ELF-1 (cell line): ENCODE data around the gene PHKB.
"Not testable (repeated sequence)": the region's sequence is repeated elsewhere in the genome, so short reads cannot be mapped to it uniquely, and the experiment has no call there.

ENCODE experiments used
- DNase-seq: peaks from one replicate; pipeline ENCODE4 v3.0.0-alpha.2; 2016; ENCODE audit warnings: low read depth, low spot score

Gene PHKB

GRCh38 chr16:47469227-47469626 is 8.1 kb downstream of the PHKB start:
- no peak for DNase-seq

GRCh38 chr16:47470211-47470610 is 9.1 kb downstream of the PHKB start:
- DNase-seq = peak; percentile 44

- DNase-seq = no peak
Observed at GRCh38 chr16:47470810-47471209, 9.7 kb downstream of the PHKB start.

GRCh38 chr16:47473004-47473403 is 11.9 kb downstream of the PHKB start:
- DNase-seq = not testable (repeated sequence)

- DNase-seq = no peak
Observed at GRCh38 chr16:47473792-47474191, 12.7 kb downstream of the PHKB start.

GRCh38 chr16:47475786-47476185 is 14.7 kb downstream of the PHKB start:
- no peak for DNase-seq

- DNase-seq = no peak
Observed at GRCh38 chr16:47476654-47477345, 15.7 kb downstream of the PHKB start.

- no peak for DNase-seq
Observed at GRCh38 chr16:47477679-47478078, 16.5 kb downstream of the PHKB start.

GRCh38 chr16:47480410-47480809 is 19.3 kb downstream of the PHKB start:
- no peak for DNase-seq

GRCh38 chr16:47481698-47482374 is 20.7 kb downstream of the PHKB start:
- DNase-seq = no peak

GRCh38 chr16:47483616-47484015 is 22.5 kb downstream of the PHKB start:
- no peak for DNase-seq

GRCh38 chr16:47486856-47487255 is 25.7 kb downstream of the PHKB start:
- DNase-seq = no peak

GRCh38 chr16:47488051-47488450 is 26.9 kb downstream of the PHKB start:
- no peak for DNase-seq

GRCh38 chr16:47490471-47490870 is 29.3 kb downstream of the PHKB start:
- no peak for DNase-seq

GRCh38 chr16:47492036-47492427 is 30.9 kb downstream of the PHKB start:
- no peak for DNase-seq

- peak; percentile 7 for DNase-seq
Observed at GRCh38 chr16:47492428-47493377, 31.6 kb downstream of the PHKB start.

- no peak for DNase-seq
Observed at GRCh38 chr16:47493381-47494337, 32.5 kb downstream of the PHKB start.

- DNase-seq = no peak
Observed at GRCh38 chr16:47499080-47499699, 38.1 kb downstream of the PHKB start.

- no peak for DNase-seq
Observed at GRCh38 chr16:47499700-47500264, 38.7 kb downstream of the PHKB start.

- no peak for DNase-seq
Observed at GRCh38 chr16:47503936-47504335, 42.8 kb downstream of the PHKB start.
